ENCODE results near the gene E2F6.

Gene E2F6

GRCh38 chr2:11505652-11506610 is 40.0 kb upstream of the E2F6 start:
- Histone ChIP-seq H3K4me3 (ENCODE audit: low read depth in 1 of 2, low read length in 2 of 2) (no peak overlapping the region), H3K4me1 (ENCODE audit: insufficient read depth, low read length) (no peaks in the 10 kb centered on the region), H3K27ac (ENCODE audit: low read depth, low read length) (no peak overlapping the region), H3K9ac (ENCODE audit: low read length) (no peak overlapping the region), H3K36me3 (ENCODE audit: insufficient read depth, low read length) (no peaks in the 10 kb centered on the region), H3K27me3 (ENCODE audit: control insufficient read depth in 1 of 2, insufficient read depth in 2 of 2, low read length in 2 of 2) (no peaks in the 10 kb centered on the region), H3K9me3 (ENCODE audit: low read length) (no peaks in the 10 kb centered on the region)

- H3K27me3 ChIP-seq (ENCODE audit: control insufficient read depth in 1 of 2, insufficient read depth in 2 of 2, low read length in 2 of 2), result no peaks in the 10 kb centered on the region
- no peaks in the 10 kb centered on the region for H3K9me3 ChIP-seq (ENCODE audit: low read length)
- H3K27ac ChIP-seq (ENCODE audit: low read depth, low read length), result no peak overlapping the region
- H3K36me3 ChIP-seq (ENCODE audit: insufficient read depth, low read length), result no peaks in the 10 kb centered on the region
- H3K4me1 ChIP-seq (ENCODE audit: insufficient read depth, low read length), result no peaks in the 10 kb centered on the region
- no peak overlapping the region for H3K9ac ChIP-seq (ENCODE audit: low read length)
- H3K4me3 ChIP-seq (ENCODE audit: low read depth in 1 of 2, low read length in 2 of 2), result no peak overlapping the region
Observed at GRCh38 chr2:11503354-11503927, 37.5 kb upstream of the E2F6 start.

GRCh38 chr2:11502740-11503292 is 36.9 kb upstream of the E2F6 start:
- H3K27ac ChIP-seq (ENCODE audit: low read depth, low read length), result no peak overlapping the region
- H3K9me3 ChIP-seq (ENCODE audit: low read length), result no peaks in the 10 kb centered on the region
- no peak overlapping the region for H3K4me3 ChIP-seq (ENCODE audit: low read depth in 1 of 2, low read length in 2 of 2)
- no peaks in the 10 kb centered on the region for H3K4me1 ChIP-seq (ENCODE audit: insufficient read depth, low read length)
- no peaks in the 10 kb centered on the region for H3K36me3 ChIP-seq (ENCODE audit: insufficient read depth, low read length)
- no peaks in the 10 kb centered on the region for H3K27me3 ChIP-seq (ENCODE audit: control insufficient read depth in 1 of 2, insufficient read depth in 2 of 2, low read length in 2 of 2)
- no peak overlapping the region for H3K9ac ChIP-seq (ENCODE audit: low read length)

GRCh38 chr2:11500702-11501303 is 34.8 kb upstream of the E2F6 start:
- H3K9ac ChIP-seq (ENCODE audit: low read length), result no peak overlapping the region
- H3K4me1 ChIP-seq (ENCODE audit: insufficient read depth, low read length), result no peaks in the 10 kb centered on the region

GRCh38 chr2:11499081-11499743 is 33.3 kb upstream of the E2F6 start:
- no peak overlapping the region for H3K4me3 ChIP-seq (ENCODE audit: low read depth in 1 of 2, low read length in 2 of 2)
- H3K27ac ChIP-seq (ENCODE audit: low read depth, low read length), result no peak overlapping the region
- no peak overlapping the region for H3K9ac ChIP-seq (ENCODE audit: low read length)
- H3K4me1 ChIP-seq (ENCODE audit: insufficient read depth, low read length), result no peaks in the 10 kb centered on the region
- no peaks in the 10 kb centered on the region for H3K27me3 ChIP-seq (ENCODE audit: control insufficient read depth in 1 of 2, insufficient read depth in 2 of 2, low read length in 2 of 2)
- no peaks in the 10 kb centered on the region for H3K9me3 ChIP-seq (ENCODE audit: low read length)
- no peaks in the 10 kb centered on the region for H3K36me3 ChIP-seq (ENCODE audit: insufficient read depth, low read length)

More at GRCh38 chr2:11500702-11501303, 34.8 kb upstream of the E2F6 start:
- Histone ChIP-seq H3K4me3 (ENCODE audit: low read depth in 1 of 2, low read length in 2 of 2) (no peak overlapping the region), H3K27ac (ENCODE audit: low read depth, low read length) (no peak overlapping the region), H3K27me3 (ENCODE audit: control insufficient read depth in 1 of 2, insufficient read depth in 2 of 2, low read length in 2 of 2) (no peaks in the 10 kb centered on the region), H3K9me3 (ENCODE audit: low read length) (no peaks in the 10 kb centered on the region), H3K36me3 (ENCODE audit: insufficient read depth, low read length) (no peaks in the 10 kb centered on the region)

- H3K4me1 ChIP-seq (ENCODE audit: insufficient read depth, low read length), result no peaks in the 10 kb centered on the region
- no peaks in the 10 kb centered on the region for H3K36me3 ChIP-seq (ENCODE audit: insufficient read depth, low read length)
- no peak overlapping the region for H3K27ac ChIP-seq (ENCODE audit: low read depth, low read length)
- H3K9me3 ChIP-seq (ENCODE audit: low read length), result no peaks in the 10 kb centered on the region
- no peak overlapping the region for H3K9ac ChIP-seq (ENCODE audit: low read length)
- H3K4me3 ChIP-seq (ENCODE audit: low read depth in 1 of 2, low read length in 2 of 2), result no peak overlapping the region
- no peaks in the 10 kb centered on the region for H3K27me3 ChIP-seq (ENCODE audit: control insufficient read depth in 1 of 2, insufficient read depth in 2 of 2, low read length in 2 of 2)
Observed at GRCh38 chr2:11498543-11499034, 32.6 kb upstream of the E2F6 start.

GRCh38 chr2:11495844-11496681 is 30.1 kb upstream of the E2F6 start:
- Histone ChIP-seq H3K9me3 (ENCODE audit: low read length) (no peaks in the 10 kb centered on the region), H3K9ac (ENCODE audit: low read length) (no peak overlapping the region), H3K36me3 (ENCODE audit: insufficient read depth, low read length) (no peaks in the 10 kb centered on the region), H3K4me1 (ENCODE audit: insufficient read depth, low read length) (no peaks in the 10 kb centered on the region), H3K4me3 (ENCODE audit: low read depth in 1 of 2, low read length in 2 of 2) (no peak overlapping the region), H3K27me3 (ENCODE audit: control insufficient read depth in 1 of 2, insufficient read depth in 2 of 2, low read length in 2 of 2) (no peaks in the 10 kb centered on the region), H3K27ac (ENCODE audit: low read depth, low read length) (no peak overlapping the region)

- Histone ChIP-seq H3K9me3 (ENCODE audit: low read length) (no peaks in the 10 kb centered on the region), H3K27me3 (ENCODE audit: control insufficient read depth in 1 of 2, insufficient read depth in 2 of 2, low read length in 2 of 2) (no peaks in the 10 kb centered on the region), H3K4me3 (ENCODE audit: low read depth in 1 of 2, low read length in 2 of 2) (no peak overlapping the region), H3K4me1 (ENCODE audit: insufficient read depth, low read length) (no peaks in the 10 kb centered on the region), H3K27ac (ENCODE audit: low read depth, low read length) (no peak overlapping the region), H3K36me3 (ENCODE audit: insufficient read depth, low read length) (no peaks in the 10 kb centered on the region), H3K9ac (ENCODE audit: low read length) (no peak overlapping the region)
Observed at GRCh38 chr2:11494310-11494709, 28.3 kb upstream of the E2F6 start.

- no peaks in the 10 kb centered on the region for H3K36me3 ChIP-seq (ENCODE audit: insufficient read depth, low read length)
- no peak overlapping the region for H3K27ac ChIP-seq (ENCODE audit: low read depth, low read length)
- H3K9me3 ChIP-seq (ENCODE audit: low read length), result no peaks in the 10 kb centered on the region
- H3K4me3 ChIP-seq (ENCODE audit: low read depth in 1 of 2, low read length in 2 of 2), result no peak overlapping the region
- H3K27me3 ChIP-seq (ENCODE audit: control insufficient read depth in 1 of 2, insufficient read depth in 2 of 2, low read length in 2 of 2), result no peaks in the 10 kb centered on the region
- H3K4me1 ChIP-seq (ENCODE audit: insufficient read depth, low read length), result no peaks in the 10 kb centered on the region
- no peak overlapping the region for H3K9ac ChIP-seq (ENCODE audit: low read length)
Observed at GRCh38 chr2:11493282-11493681, 27.3 kb upstream of the E2F6 start.

GRCh38 chr2:11492720-11493119 is 26.8 kb upstream of the E2F6 start:
- H3K27me3 ChIP-seq (ENCODE audit: control insufficient read depth in 1 of 2, insufficient read depth in 2 of 2, low read length in 2 of 2), result no peaks in the 10 kb centered on the region
- no peaks in the 10 kb centered on the region for H3K9me3 ChIP-seq (ENCODE audit: low read length)
- no peaks in the 10 kb centered on the region for H3K4me1 ChIP-seq (ENCODE audit: insufficient read depth, low read length)
- H3K27ac ChIP-seq (ENCODE audit: low read depth, low read length), result no peak overlapping the region
- no peaks in the 10 kb centered on the region for H3K36me3 ChIP-seq (ENCODE audit: insufficient read depth, low read length)
- H3K4me3 ChIP-seq (ENCODE audit: low read depth in 1 of 2, low read length in 2 of 2), result no peak overlapping the region
- H3K9ac ChIP-seq (ENCODE audit: low read length), result no peak overlapping the region
